Kidney (tissue), 14 donors: ENCODE measurements around the gene UBE3D. TPM values are rescaled to one million over a fixed set of nuclear protein-coding genes. Genes with fewer than 3 reads are reported as not detected.

ENCODE experiments used
- DNase-seq, 5 donors: peaks; one replicate each; pipeline ENCODE4 v3.0.0-alpha.2; 2013 to 2020
- FAIRE-seq: peaks from 2 replicates; lab custom pipeline; 2012; peaks lifted over from hg19 to GRCh38; lab: Jason Lieb, UNC
- H3K27ac ChIP-seq, 2 donors: one replicate each; pipeline ENCODE4 v1.7.0; 2013; ENCODE audit warnings: low read depth in 2 of 2, low read length in 2 of 2, inconsistent platforms in 1 of 2
- H3K27me3 ChIP-seq: one replicate; pipeline ENCODE4 v1.7.1; 2013; ENCODE audit warnings: low read length, inconsistent platforms; ENCODE audit not compliant: control insufficient read depth, insufficient read depth
- H3K36me3 ChIP-seq, 3 donors: one replicate each; pipeline versions ENCODE4 v1.7.0 to v1.7.1; 2013; ENCODE audit warnings: low read length in 3 of 3, control low read depth in 1 of 3, inconsistent platforms in 1 of 3; ENCODE audit not compliant: insufficient read depth in 3 of 3, control insufficient read depth in 2 of 3
- H3K4me1 ChIP-seq, 3 donors: one replicate each; pipeline versions ENCODE4 v1.7.0 to v1.7.1; 2013; ENCODE audit warnings: low read length in 3 of 3, inconsistent platforms in 1 of 3, low read depth in 1 of 3; ENCODE audit not compliant: control insufficient read depth in 2 of 3, insufficient read depth in 2 of 3
- H3K4me3 ChIP-seq, 3 donors: one replicate each; pipeline versions ENCODE4 v1.7.0 to v1.8.1; 2013; ENCODE audit warnings: low read length in 3 of 3, control low read depth in 1 of 3, inconsistent platforms in 1 of 3
- H3K9ac ChIP-seq, 3 donors: one replicate each; pipeline versions ENCODE4 v1.7.0 to v1.7.1; 2013; ENCODE audit warnings: low read length in 3 of 3, control low read depth in 1 of 3, inconsistent platforms in 1 of 3
- H3K9me3 ChIP-seq, 3 donors: one replicate each; pipeline versions ENCODE4 v1.7.0 to v1.7.1; 2013; ENCODE audit warnings: low read length in 3 of 3, control low read depth in 1 of 3, inconsistent platforms in 1 of 3; ENCODE audit not compliant: control insufficient read depth in 2 of 3, insufficient read depth in 1 of 3
- intact Hi-C: fragments of 100-400 bp; cut with DNase I; formaldehyde crosslinking; loops from one replicate; pipeline ENCODE4 v1.11.1; 2022
- polyA plus RNA-seq: library from polyadenylated mRNA; stranded (reverse); fragments of 350-450 nt; fragmentation: Illumina TruSeq; extraction: RNeasy Lipid Tissue Mini Kit (QIAGEN cat#74804); gene quantifications from one replicate; pipeline ENCODE4 v1.2.3, GENCODE V29; 2014; ENCODE audit warnings: low read depth, low replicate concordance; ENCODE audit not compliant: insufficient read depth
- total RNA-seq: library from RNA; stranded (reverse); fragmentation: NEBNext Ultra II Directional; extraction: Animal tissue kit (Norgen Biotek cat#: 25700); gene quantifications from one replicate; pipeline ENCODE4 v1.2.1, GENCODE V29; 2021
- TF ChIP-seq, protein P1 (sequence below): IDR thresholded peaks from 3 replicates; pipeline ENCODE4 v1.5.1; 2012; ENCODE audit warnings: mild to moderate bottlenecking, moderate library complexity, borderline replicate concordance; ENCODE audit not compliant: insufficient read depth; ENCODE audit errors: extremely low read depth
- donor health status: control.
- donor health status: control.
- donor health status: control.
- donor health status: control.
- donor health status: control.
- donor health status: DM: yes; HTN: yes; CAD: no.
- donor health status: Normal renal cell carcinoma (clear cell type).

UBE3D gene
- total and polyA plus RNA-seq, 2 donors from 2014 or later = 4.8 to 6.0 TPM

DNA sequence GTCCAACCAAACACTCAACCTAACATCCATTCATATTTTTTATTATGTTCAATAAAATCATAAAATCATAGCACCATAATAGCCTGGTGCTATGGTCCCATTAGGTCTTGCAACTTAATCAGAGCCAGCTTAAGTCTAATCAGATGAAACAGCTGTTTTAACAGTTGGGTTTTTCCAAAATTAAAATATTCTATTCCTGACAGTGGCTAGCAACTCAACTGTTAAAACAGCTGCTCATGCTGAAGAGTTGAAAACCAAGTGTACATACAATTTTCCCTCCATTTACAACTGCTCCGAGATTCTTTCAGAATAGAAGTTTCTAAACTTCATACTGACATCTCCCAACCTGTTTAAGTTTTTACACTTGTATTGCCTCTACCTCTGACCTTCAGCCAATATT, 89.5 kb downstream of the UBE3D start:
- Histone ChIP-seq H3K27me3 (no peaks in the 10 kb centered on the region), H3K9ac (no peak overlapping the region), H3K9me3 (no peaks in the 10 kb centered on the region), H3K4me1 (no peaks in the 10 kb centered on the region), H3K36me3 (no peaks in the 10 kb centered on the region), H3K27ac (no peak overlapping the region), H3K4me3 (no peak overlapping the region)
- TF ChIP-seq, protein P1, sequence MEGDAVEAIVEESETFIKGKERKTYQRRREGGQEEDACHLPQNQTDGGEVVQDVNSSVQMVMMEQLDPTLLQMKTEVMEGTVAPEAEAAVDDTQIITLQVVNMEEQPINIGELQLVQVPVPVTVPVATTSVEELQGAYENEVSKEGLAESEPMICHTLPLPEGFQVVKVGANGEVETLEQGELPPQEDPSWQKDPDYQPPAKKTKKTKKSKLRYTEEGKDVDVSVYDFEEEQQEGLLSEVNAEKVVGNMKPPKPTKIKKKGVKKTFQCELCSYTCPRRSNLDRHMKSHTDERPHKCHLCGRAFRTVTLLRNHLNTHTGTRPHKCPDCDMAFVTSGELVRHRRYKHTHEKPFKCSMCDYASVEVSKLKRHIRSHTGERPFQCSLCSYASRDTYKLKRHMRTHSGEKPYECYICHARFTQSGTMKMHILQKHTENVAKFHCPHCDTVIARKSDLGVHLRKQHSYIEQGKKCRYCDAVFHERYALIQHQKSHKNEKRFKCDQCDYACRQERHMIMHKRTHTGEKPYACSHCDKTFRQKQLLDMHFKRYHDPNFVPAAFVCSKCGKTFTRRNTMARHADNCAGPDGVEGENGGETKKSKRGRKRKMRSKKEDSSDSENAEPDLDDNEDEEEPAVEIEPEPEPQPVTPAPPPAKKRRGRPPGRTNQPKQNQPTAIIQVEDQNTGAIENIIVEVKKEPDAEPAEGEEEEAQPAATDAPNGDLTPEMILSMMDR = no peak
- no peak for FAIRE-seq
- no peak for DNase-seq
- intact Hi-C loops = no loop called here

DNA sequence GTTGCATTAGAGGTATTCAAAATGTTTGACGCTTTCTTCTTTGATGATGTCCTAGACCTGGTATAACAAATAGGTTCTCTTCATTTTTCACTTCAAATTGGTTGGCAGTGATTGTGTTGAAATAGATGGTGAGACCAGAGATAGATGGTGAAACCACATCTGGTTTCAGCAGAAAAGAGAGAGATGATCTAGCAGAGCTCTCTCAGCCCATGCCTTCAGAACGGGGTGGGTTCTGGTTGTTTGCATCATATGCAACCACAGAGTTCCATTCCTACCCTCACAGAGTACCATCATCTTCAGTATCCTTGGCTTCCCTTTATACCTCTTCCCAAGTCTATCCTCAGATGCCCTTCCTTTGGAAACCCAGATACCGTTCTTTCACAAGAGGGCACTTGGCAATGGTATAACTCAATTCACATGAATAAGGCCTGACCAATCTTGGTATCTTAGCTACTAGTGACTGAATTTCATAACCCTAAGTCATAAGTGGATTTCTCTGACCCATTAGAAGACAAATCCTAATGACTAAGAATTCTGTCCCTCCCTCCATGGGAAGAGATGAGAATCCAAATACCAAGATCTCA, 93.7 kb downstream of the UBE3D start:
- H3K4me1 ChIP-seq = no peaks in the 10 kb centered on the region
- no peaks in the 10 kb centered on the region for H3K9me3 ChIP-seq
- no peak for FAIRE-seq
- no peaks in the 10 kb centered on the region for H3K27me3 ChIP-seq
- H3K4me3 ChIP-seq = no peak overlapping the region
- no peak overlapping the region for H3K9ac ChIP-seq
- H3K27ac ChIP-seq = no peak overlapping the region
- no peak for DNase-seq
- intact Hi-C loops = no loop called here
- TF ChIP-seq, protein P1 = no peak
- no peaks in the 10 kb centered on the region for H3K36me3 ChIP-seq

DNA sequence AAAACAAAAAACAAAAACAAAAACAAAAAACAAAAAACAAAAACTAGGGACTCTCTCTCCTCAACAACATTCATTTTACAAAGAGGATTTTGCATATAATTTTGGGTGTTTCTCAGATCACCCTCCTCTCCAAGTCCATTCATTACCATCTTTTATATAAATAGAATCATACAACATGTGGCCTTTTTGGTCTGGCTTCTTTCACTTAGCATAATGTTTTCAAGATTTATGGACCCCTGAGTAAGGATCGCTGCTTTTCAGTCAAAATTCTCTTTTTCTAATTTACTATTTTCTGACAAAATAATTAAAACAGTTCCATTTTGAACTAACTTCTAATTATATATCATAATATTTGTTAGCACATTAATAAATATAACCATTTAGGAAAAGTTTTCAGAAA, 94.8 kb downstream of the UBE3D start:
- TF ChIP-seq, protein P1 = no peak
- H3K4me1 ChIP-seq = no peaks in the 10 kb centered on the region
- no peaks in the 10 kb centered on the region for H3K9me3 ChIP-seq
- FAIRE-seq = no peak
- H3K27me3 ChIP-seq = no peaks in the 10 kb centered on the region
- no peak overlapping the region for H3K9ac ChIP-seq
- H3K4me3 ChIP-seq = no peak overlapping the region
- no peaks in the 10 kb centered on the region for H3K36me3 ChIP-seq
- H3K27ac ChIP-seq = no peak overlapping the region
- intact Hi-C loops = no loop called here
- DNase-seq = no peak

DNA sequence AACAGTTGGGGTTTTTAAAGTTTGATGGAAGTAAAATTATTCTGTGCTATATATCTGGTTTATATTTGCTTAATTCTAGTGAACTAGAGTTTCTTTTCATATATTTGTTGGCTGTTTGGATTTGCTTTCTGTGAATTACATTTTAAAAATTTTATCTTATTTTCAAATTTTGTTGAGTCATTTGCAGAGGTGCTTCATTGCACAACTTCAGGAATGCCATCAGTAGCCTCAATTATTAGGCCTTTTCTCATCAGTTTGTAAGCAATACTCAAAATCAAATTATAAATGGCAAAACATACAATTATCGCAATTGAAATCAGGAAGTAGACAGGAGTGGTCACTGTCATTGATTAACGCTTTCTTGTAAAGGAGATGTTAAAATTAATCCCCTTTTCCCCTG, 96.9 kb downstream of the UBE3D start:
- TF ChIP-seq, protein P1 = no peak
- Histone ChIP-seq H3K4me1 (no peaks in the 10 kb centered on the region), H3K4me3 (no peak overlapping the region), H3K36me3 (no peaks in the 10 kb centered on the region), H3K27ac (no peak overlapping the region), H3K27me3 (no peaks in the 10 kb centered on the region), H3K9ac (no peak overlapping the region), H3K9me3 (no peaks in the 10 kb centered on the region)
- intact Hi-C loops = no loop called here
- DNase-seq = no peak
- FAIRE-seq = no peak
